ENCODE data around the gene LDLRAD4. TPM values are rescaled to one million over a fixed set of nuclear protein-coding genes. Genes with fewer than 3 reads are reported as not detected.

Gene LDLRAD4
- total RNA-seq, 1 experiment from 2014 or later = 3.6 TPM

DNA sequence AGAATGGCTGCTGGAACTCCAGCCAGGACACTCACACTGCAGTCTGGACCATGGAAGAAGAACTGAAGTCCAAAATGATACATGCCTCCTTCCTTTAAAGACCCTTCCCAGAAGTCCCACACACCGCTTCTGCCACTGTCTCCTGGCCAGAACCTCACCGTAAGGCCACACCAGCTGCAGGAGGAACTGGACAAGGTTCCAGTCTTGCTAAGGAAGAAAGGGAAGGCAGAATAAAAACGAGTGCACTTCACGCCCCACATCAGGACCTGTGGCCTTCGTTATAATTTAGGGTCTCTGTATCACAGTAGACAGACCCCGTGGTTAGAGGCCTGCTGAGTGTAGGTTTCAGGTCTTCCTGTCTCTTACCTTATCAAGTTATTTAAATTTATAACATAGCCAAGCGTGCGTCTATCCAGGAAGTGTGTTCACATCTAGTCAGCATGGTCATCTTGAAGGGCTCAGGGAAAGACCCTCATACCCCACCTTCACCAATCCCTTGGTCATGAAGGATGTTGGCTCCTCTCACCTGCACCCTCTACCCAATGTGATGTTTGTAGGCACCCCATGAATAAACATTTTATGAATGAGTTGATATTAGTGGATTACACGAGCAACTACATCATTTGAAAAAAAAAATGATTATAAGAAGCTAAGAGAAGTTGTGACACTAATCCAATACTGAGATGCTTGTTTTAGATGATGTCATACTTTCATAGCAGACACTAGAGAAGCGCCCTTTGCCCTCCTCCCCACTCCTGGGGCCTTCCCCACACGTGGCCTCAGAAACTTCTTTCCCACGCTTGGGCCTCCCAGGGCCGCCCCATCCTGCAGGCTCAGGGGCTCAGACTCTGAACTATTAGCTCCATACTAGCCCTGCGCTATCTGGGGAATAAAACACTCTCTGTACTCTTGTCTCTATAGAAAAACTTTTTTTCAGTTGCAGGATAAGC lies 350.2 kb downstream of the LDLRAD4 start:
- ChIA-PET POLR2A (ENCODE audit: low non-redundant PET) (interaction anchor here (0.6 kb wide), 1 partner anchor 90 kb away, joined by 3 read pairs; no protein-coding TSS in a partner anchor), CTCF (no interaction called here)
- no peak overlapping the region for H3K4me3 ChIP-seq (ENCODE audit: low read depth, low read length, poor library complexity, severe bottlenecking)
- TF ChIP-seq EZH2 (IDR thresholded peaks at IDR 0.05; ENCODE audit: borderline replicate concordance, low read depth, low read length, poor library complexity, severe bottlenecking) = no peak
- TF ChIP-seq, protein P1, sequence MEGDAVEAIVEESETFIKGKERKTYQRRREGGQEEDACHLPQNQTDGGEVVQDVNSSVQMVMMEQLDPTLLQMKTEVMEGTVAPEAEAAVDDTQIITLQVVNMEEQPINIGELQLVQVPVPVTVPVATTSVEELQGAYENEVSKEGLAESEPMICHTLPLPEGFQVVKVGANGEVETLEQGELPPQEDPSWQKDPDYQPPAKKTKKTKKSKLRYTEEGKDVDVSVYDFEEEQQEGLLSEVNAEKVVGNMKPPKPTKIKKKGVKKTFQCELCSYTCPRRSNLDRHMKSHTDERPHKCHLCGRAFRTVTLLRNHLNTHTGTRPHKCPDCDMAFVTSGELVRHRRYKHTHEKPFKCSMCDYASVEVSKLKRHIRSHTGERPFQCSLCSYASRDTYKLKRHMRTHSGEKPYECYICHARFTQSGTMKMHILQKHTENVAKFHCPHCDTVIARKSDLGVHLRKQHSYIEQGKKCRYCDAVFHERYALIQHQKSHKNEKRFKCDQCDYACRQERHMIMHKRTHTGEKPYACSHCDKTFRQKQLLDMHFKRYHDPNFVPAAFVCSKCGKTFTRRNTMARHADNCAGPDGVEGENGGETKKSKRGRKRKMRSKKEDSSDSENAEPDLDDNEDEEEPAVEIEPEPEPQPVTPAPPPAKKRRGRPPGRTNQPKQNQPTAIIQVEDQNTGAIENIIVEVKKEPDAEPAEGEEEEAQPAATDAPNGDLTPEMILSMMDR (conservative IDR thresholded peaks at IDR 0.05; ENCODE audit: low read depth, low read length) = no peak
- intact Hi-C loops (cut with micrococcal nuclease; ENCODE audit: unreplicated experiment) = no loop called here
- DNase-seq (ENCODE audit: low spot score) = no peak
- no peaks in the 10 kb centered on the region for H3K9me3 ChIP-seq (ENCODE audit: low read depth, low read length, poor library complexity, severe bottlenecking)
- no peaks in the 10 kb centered on the region for H3K4me1 ChIP-seq (ENCODE audit: insufficient read depth, low read length, poor library complexity, severe bottlenecking)
- H3K27ac ChIP-seq (ENCODE audit: low read depth, low read length, poor library complexity, severe bottlenecking) = no peak overlapping the region
- BruUV-seq (replicated peaks) = no TSS peak
- H3K36me3 ChIP-seq (ENCODE audit: insufficient read depth, low read length, poor library complexity, severe bottlenecking) = no peaks in the 10 kb centered on the region
- no peaks in the 10 kb centered on the region for H3K27me3 ChIP-seq (replicated peaks; ENCODE audit: insufficient read depth, low read depth, low read length, poor library complexity)

DNA sequence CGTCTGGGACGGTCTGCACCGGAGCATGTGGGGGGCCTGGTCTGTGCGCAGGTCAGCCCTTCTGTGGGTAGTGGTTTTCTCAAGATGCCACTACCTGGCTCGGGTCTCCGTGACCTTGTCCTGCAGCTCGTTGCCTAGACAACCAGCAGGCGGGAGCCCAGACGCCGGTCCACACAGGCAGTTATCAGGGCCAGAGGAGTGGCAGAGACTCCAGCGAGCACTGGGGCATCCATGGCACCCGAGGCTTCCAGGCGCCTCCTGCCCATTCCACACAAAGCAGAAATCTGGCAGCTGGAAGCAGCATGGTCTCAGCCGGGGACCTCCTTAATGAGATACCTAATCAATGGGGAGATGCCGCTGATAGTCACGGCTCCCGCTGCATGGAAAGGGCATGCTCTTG lies 351.7 kb downstream of the LDLRAD4 start:
- BruUV-seq (replicated peaks) = no TSS peak
- H3K9me3 ChIP-seq (ENCODE audit: low read depth, low read length, poor library complexity, severe bottlenecking) = no peaks in the 10 kb centered on the region
- no peaks in the 10 kb centered on the region for H3K4me1 ChIP-seq (ENCODE audit: insufficient read depth, low read length, poor library complexity, severe bottlenecking)
- no peak for TF ChIP-seq EZH2 (IDR thresholded peaks at IDR 0.05; ENCODE audit: borderline replicate concordance, low read depth, low read length, poor library complexity, severe bottlenecking)
- TF ChIP-seq, protein P1 (conservative IDR thresholded peaks at IDR 0.05; ENCODE audit: low read depth, low read length) = no peak
- H3K27ac ChIP-seq (ENCODE audit: low read depth, low read length, poor library complexity, severe bottlenecking) = no peak overlapping the region
- POLR2A ChIA-PET (ENCODE audit: low non-redundant PET) = no interaction called here
- DNase-seq (ENCODE audit: low spot score) = no peak
- no peak overlapping the region for H3K4me3 ChIP-seq (ENCODE audit: low read depth, low read length, poor library complexity, severe bottlenecking)
- CTCF ChIA-PET = no interaction called here
- intact Hi-C loops (cut with micrococcal nuclease; ENCODE audit: unreplicated experiment) = no loop called here
- H3K36me3 ChIP-seq (ENCODE audit: insufficient read depth, low read length, poor library complexity, severe bottlenecking) = no peaks in the 10 kb centered on the region
- no peaks in the 10 kb centered on the region for H3K27me3 ChIP-seq (replicated peaks; ENCODE audit: insufficient read depth, low read depth, low read length, poor library complexity)

DNA sequence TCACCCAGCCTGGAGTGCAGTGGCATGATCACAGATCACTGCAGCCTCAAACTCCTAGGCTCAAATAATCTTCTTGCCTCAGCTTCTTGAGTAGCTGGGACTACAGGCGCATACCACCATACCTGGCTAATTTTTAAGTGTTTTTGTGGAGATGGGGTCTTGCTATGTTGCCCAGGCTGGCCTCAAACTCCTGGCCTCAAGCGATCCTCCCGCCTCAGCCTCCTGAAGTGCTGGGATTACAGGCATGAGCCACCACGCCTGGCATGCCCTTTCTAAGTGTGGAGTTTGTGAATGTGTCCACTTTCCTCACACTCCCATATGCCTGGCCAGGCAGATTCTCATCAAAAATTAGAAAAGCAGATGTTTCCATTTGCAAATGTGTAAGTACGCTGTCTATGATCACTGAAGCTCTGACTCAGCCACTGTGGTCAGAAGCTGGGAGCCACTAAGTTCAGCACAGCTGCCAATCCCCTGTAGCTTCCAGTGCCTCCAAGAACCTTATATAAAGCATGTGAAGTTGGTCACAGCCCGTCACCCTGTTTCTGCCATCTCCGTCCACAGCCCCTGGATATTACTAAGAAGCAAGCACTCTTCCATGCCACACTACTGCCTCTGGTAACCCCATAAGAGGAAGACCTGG lies 352.4 kb downstream of the LDLRAD4 start:
- ChIA-PET CTCF (no interaction called here), POLR2A (ENCODE audit: low non-redundant PET) (no interaction called here)
- no peak for DNase-seq (ENCODE audit: low spot score)
- Histone ChIP-seq H3K27ac (ENCODE audit: low read depth, low read length, poor library complexity, severe bottlenecking) (no peak overlapping the region), H3K4me3 (ENCODE audit: low read depth, low read length, poor library complexity, severe bottlenecking) (no peak overlapping the region), H3K27me3 (replicated peaks; ENCODE audit: insufficient read depth, low read depth, low read length, poor library complexity) (no peaks in the 10 kb centered on the region), H3K9me3 (ENCODE audit: low read depth, low read length, poor library complexity, severe bottlenecking) (no peaks in the 10 kb centered on the region), H3K4me1 (ENCODE audit: insufficient read depth, low read length, poor library complexity, severe bottlenecking) (no peaks in the 10 kb centered on the region), H3K36me3 (ENCODE audit: insufficient read depth, low read length, poor library complexity, severe bottlenecking) (no peaks in the 10 kb centered on the region)
- BruUV-seq (replicated peaks) = no TSS peak
- TF ChIP-seq, protein P1 (conservative IDR thresholded peaks at IDR 0.05; ENCODE audit: low read depth, low read length) = no peak
- no peak for TF ChIP-seq EZH2 (IDR thresholded peaks at IDR 0.05; ENCODE audit: borderline replicate concordance, low read depth, low read length, poor library complexity, severe bottlenecking)
- intact Hi-C loops (cut with micrococcal nuclease; ENCODE audit: unreplicated experiment) = no loop called here

All from A673 (cell line).